ENCODE measurements around the gene MAP3K7CL.
"Not testable (repeated sequence)": the region's sequence is repeated elsewhere in the genome, so short reads cannot be mapped to it uniquely, and the experiment has no call there.

Gene MAP3K7CL

DNA sequence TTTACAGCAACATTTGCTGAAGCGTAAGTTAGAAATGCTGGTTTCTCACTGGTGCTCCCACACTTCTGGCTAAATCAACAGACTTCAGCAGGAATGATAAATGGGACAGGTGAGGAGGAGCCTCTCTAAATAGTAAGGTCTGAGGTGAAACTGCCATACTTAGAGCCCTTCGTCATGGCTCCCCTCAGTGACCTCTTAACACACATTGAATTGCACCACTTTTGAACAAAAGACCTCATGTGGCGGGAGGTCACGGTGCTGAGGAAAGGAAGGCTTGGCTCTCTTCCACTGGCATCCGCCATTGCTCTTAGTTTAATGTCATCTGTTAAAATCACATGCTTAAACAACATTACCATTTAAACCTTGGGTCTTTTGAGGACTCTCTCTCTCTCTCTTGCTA lies 3.4 kb downstream of the MAP3K7CL start:
- no peak for DNase-seq

DNA sequence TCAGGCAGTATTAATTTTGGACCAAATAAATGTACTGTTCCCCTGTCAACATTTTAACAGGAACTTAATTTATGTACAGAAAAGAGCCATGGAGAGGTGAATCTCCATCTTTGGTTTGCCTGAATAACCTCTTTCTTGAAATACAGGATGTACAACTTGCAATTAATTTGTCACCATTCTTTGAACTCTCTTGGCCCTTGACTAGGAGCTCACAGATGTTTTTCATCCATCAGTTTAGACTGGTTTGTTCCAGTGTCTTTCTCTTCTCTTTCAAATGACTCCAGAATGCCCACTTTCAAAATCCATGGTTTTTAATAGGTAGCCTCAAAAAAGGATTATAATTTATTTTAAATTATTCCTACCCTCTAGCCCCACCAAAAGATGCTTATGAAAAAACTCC lies 5.0 kb downstream of the MAP3K7CL start:
- DNase-seq: no peak

DNA sequence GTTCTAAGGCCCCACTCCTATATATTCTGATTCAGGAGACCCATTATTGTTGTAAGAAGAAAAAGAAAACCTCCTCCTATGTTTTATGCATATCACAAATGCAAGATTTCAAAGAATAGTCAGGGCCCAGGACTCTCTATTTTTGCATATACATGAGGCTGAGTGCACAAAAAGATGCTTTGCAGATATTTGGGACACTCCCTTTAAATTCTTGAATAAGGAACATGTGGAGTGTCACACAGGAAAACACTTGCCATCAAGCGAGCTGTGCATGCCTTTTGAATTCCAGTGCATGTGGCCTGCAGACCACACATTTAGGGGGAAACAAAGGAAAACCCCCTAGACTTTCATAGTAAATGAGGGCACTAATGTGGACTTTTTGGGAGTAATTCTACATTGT lies 5.6 kb downstream of the MAP3K7CL start:
- no peak for DNase-seq

- peak; percentile 32 for DNase-seq
Measured at GRCh38 chr21:29144736-29145353, 14.4 kb downstream of the MAP3K7CL start.

- peak; percentile 92 for DNase-seq
Measured at GRCh38 chr21:29145354-29145782, 14.9 kb downstream of the MAP3K7CL start.

DNA sequence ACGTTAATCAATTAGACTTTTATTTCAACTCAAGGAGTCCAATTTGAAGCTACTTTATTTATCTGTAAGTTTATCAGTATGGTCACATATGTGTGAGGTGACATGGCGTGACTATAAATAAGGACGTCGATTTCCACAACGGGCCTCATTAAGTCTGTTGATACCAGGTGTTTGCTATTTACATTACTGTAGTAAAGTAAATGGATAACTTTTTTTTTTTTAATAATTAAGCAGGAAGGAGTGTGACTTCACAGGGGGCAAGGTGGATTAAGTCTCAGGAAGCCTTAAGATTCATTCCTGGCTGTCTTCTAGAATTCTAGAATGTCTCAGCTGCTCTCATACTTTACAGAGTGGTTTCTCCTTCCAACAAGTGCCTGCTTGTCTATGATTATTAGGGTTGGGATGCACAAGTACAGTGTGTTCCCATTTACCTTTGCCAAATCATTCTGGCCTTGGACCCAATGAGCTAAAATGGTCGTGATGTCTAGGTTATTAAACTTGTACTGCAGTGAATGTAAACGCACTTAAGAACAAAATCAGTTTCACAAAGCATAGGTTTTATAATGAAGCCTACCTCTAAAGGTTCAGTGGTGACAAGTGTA lies 15.5 kb downstream of the MAP3K7CL start:
- DNase-seq: no peak

GRCh38 chr21:29146726-29147125 lies 16.3 kb downstream of the MAP3K7CL start:
- DNase-seq: no peak

DNA sequence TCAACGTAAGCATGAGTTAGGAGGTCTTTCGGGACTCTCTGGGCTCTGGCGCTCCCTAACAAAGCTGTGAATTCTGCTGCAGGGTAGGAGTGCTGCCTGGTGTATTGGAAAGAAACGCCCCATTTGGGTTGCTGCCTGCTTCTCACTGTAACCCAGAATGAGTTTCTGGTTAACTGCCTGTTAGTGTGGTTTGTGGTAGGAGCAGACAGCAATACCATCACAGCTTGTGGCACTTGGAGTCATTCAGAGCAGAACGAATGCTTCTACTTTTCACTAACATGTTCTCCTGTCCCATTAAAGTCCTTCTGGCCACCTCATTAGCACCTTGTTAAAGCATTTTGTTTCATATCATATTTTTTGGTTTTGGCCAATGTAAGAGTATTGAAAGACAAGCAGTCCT lies 18.1 kb downstream of the MAP3K7CL start:
- DNase-seq: peak; percentile 81

DNA sequence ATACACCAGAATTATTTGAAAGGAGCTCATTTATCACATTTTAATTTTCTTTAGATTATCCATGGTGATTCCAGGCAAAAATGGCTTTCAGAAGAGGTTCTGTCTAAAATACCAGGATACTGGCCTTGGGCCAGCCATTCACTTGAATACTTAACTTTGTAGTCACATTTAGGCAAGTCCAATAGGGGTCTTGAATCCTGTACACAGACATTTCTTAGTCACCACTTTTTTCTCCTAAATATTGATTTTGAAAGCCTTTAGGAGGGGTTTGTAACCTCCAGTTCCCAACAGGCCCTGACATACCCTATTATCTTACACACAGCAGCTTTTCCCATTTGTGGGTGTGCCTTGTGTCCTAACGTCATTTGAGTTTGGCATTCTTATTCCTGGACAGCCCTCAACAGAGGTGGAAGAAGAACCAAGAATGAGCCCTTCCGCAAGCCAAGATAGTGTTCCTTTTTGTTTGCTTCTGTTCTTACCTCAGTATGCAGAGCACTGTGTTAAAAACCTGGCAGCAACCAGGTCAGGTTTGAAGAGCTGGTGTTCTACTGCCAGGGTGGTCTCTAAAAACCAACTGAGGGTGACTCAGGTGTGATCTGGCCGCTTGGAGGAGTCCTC lies 19.5 kb downstream of the MAP3K7CL start:
- peak; percentile 85 for DNase-seq

DNA sequence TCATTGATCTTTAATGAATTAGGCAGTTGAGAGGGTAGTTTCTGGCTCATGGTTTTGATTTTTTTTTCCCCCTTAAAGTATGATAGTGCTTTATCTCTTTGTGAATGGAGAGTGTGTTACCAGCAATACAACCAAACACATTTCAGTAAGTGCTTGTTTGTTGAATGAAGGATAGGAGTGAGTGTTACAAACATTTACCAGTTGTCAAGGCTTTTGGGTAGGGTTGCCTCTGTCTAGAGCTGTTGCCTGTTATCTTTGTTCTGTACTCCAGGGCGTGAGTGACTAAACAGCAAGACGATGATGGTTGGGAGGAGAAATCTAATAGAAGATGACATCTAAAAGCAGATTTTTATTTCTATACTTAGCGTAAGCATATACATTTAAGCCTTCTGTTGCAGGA lies 21.5 kb downstream of the MAP3K7CL start:
- DNase-seq: no peak

GRCh38 chr21:29152916-29153315 lies 22.5 kb downstream of the MAP3K7CL start:
- peak; percentile 48 for DNase-seq

GRCh38 chr21:29154270-29154669 lies 23.8 kb downstream of the MAP3K7CL start:
- DNase-seq: no peak

DNA sequence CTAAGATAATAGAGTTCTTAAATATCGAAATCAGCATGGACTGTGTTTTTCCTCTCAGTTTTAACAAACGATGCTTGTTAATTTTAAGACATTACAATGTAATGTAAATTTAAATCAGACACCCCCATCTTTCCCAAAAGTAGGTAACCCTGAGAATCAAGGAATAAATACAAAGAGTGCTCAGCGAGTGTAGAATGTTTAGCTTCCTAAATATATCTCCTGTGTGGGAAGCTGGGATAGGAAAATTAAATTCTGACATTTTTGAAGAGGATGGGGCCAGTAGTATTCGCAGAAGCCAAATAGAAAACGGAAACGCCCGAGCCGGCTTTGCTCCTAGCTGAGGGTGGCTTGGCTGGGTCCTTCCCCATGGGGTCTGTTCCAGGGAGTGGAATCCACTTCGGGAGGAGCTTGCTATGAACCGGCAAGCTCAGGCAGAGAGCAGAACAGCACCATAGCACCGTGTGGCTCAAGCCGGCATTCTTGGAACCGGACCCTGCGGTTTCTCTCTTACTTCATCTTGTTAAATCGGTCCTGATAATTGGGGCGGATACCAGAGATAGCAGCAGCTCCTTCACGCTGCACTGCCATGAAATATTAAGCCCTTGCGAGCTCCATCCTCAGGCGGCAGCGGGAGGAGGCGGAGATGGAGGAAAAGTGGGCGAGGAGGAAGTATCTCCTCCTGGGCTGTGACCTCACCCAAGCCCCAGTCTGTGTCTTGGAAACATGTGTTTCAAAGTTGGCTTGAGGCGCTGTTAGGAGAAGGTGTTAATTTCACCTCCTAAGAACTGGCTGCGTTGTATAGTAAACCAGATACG lies 24.9 kb downstream of the MAP3K7CL start:
- peak; percentile 63 for DNase-seq

DNA sequence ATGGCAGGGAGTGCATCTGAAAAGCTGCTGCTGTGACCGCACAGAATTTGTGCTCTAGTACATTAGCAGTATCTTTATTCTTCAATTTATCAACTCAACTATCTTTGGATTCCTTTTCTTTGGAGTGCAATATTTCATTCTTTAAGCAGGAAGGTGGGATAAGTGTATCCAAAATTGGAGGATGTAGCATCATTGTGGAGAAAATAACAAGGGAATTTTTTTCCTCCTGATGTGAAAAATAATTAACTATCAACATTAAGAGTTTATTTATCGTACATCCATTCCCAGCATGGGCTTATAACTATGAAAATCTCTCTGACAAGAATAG lies 25.5 kb downstream of the MAP3K7CL start:
- no peak for DNase-seq

DNA sequence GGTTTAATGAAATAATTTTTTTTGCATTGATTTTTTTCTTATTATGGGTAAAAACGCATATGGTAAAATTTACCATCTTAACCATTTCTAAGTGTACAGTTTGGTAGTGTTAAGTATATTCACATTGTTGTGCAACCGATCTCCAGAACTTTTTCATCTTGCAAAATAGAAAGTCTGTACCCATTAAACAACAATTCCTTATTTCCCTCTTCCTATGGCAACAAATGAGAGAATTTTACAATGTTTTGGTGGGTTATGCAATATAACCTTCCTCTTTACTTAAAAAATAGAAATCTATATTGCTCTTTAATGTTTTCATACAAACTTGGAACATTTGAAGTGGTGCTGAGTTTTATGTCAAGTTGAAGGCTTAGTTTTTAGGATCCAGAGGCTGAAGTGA lies 26.6 kb downstream of the MAP3K7CL start:
- no peak for DNase-seq

DNA sequence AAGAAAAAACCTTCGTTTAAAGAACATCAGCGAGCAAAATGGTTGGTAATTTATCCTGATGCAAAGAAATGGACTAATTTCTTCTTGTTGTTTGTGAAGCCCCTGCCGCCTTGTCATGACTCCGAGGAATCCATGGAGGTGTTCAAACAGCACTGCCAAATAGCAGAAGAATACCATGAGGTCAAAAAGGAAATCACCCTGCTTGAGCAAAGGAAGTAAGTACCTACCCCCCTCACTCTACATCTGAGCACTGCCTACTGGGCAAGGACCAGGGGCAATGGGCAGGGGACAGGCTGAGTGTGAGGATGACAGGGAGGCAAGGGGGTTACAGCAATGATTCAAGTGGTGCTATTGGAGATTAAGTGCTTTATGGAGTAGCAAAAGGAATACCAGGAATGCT lies 29.4 kb downstream of the MAP3K7CL start:
- DNase-seq: no peak

GRCh38 chr21:29162825-29163224 lies 32.4 kb downstream of the MAP3K7CL start:
- DNase-seq: peak; percentile 77

- no peak for DNase-seq
Measured at GRCh38 chr21:29163341-29164115, 33.1 kb downstream of the MAP3K7CL start.

- DNase-seq: peak; percentile 86
Measured at GRCh38 chr21:29164323-29164942, 34.0 kb downstream of the MAP3K7CL start.

DNA sequence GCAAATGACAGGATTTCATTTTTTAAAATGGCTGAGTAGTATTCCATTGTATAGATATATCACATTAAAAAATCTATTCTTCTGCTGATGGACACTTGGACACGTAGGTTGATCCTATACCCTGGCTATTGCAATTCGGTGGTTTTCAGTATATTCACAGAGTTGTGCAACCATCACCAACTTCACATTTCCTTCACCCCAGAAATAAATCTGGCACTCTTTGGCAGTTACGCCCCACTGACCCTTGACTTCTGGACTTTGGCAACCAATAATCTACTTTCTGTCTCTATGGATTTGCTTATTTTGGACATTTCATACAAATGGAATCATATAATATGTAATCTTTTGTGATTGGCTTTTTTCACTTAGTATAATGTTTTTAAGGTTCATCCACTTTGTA lies 35.9 kb downstream of the MAP3K7CL start:
- no peak for DNase-seq

DNA sequence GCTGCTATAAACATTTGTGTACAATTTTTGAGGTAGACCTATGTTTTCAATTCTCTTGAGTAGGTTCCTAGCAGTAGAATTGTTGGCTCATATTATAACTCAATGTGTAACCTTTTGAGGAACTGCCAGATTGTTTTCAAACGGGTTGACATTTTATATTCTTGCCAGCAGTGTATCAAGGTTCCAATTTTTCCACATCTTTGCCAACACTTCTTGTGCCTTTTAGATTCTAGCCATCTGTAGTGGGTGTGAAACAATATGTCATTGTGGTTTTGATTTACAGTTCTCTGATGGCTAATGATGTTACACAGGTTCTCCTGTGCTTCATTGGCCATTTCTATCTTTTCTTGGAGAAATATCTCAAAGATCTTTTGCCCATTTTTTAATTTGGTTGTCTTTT lies 36.4 kb downstream of the MAP3K7CL start:
- no peak for DNase-seq

- not testable (repeated sequence) for DNase-seq
Measured at GRCh38 chr21:29167481-29167880, 37.0 kb downstream of the MAP3K7CL start.

DNA sequence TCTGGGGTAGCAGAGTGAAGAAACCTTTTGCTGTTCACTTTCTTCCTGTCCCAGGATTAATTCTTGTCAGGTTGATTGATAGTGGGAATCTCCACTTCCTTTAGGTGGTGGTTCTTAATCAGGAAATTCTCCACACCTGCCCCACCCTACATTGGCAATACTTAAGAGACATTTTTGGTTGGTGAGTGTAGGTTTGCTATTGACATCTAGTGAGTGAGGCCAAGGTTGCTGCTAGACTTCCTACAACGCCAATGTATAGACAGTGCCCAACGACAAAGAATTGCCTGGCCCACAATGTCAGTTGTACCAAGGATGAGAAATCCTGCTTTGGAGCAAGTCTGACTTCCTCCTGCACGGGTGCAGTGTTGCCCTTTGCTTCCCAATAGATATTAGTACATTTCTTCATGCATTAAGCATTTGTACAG lies 38.5 kb downstream of the MAP3K7CL start:
- DNase-seq: no peak
